LNCaP clone FGC (cell line): ENCODE measurements around the gene ADM2.

ENCODE experiments used
- DNase-seq: peaks from one replicate; pipeline ENCODE4 v3.0.0-alpha.2; 2011; ENCODE audit warnings: low read depth
- H3K4me3 ChIP-seq: 2 replicates; pipeline ENCODE4 v1.5.1; 2011; ENCODE audit warnings: mild to moderate bottlenecking, low read depth, low read length, control low read depth
- TF ChIP-seq, protein P1 (sequence below): IDR thresholded peaks from 2 replicates; pipeline ENCODE4 v1.5.1; 2012; ENCODE audit warnings: mild to moderate bottlenecking; ENCODE audit not compliant: control insufficient read depth, insufficient read depth; ENCODE audit errors: extremely low read depth

Gene ADM2

GRCh38 chr22:50463188-50463900 lies 18.0 kb upstream of the ADM2 start:
- DNase-seq, result no peak
- no peak overlapping the region for H3K4me3 ChIP-seq
- TF ChIP-seq, protein P1, sequence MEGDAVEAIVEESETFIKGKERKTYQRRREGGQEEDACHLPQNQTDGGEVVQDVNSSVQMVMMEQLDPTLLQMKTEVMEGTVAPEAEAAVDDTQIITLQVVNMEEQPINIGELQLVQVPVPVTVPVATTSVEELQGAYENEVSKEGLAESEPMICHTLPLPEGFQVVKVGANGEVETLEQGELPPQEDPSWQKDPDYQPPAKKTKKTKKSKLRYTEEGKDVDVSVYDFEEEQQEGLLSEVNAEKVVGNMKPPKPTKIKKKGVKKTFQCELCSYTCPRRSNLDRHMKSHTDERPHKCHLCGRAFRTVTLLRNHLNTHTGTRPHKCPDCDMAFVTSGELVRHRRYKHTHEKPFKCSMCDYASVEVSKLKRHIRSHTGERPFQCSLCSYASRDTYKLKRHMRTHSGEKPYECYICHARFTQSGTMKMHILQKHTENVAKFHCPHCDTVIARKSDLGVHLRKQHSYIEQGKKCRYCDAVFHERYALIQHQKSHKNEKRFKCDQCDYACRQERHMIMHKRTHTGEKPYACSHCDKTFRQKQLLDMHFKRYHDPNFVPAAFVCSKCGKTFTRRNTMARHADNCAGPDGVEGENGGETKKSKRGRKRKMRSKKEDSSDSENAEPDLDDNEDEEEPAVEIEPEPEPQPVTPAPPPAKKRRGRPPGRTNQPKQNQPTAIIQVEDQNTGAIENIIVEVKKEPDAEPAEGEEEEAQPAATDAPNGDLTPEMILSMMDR, result no peak

GRCh38 chr22:50464451-50464850 lies 16.9 kb upstream of the ADM2 start:
- TF ChIP-seq, protein P1, result no peak
- H3K4me3 ChIP-seq, result no peak overlapping the region
- no peak for DNase-seq

DNA sequence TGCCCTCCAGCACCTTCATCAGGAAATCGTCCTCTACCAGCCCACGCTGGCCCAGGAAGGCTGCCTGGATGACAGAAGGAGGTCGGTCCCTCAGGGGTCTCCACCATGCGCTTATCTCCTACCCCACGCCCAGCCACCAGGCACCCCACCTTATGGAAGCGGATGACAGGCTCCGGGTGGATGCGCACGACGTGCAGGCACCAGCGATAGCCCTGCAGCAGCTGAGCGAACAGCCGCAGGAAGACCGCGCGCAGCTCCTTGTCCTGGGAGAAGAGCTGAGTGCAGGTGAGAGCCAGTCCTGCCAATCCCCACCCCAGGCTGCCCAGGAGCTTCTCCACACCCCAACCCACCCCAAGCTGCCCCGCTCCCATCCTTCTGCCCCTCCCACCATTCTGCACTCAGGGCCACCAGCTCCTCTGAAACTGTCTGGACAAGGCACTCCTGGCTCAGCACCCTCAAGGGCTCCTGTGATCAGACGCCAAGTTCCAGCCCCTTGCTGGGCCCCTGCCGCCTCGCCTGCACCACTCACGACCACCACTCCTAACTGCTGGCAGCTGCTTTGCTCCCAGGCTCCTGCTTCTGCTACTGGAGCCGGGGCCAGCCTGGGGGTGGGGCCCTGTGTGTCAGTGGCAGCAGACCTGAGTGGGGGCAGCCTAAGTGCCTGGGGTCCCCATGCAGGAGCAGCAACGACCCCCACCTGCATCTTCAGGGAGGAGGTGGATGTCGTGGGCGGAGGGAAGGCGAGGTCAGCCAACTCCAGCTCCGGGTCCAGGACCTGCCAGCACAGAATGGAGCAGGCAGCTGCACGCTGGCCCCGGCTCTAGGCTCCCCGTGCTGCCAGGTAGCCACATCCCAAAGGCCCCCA lies 16.0 kb upstream of the ADM2 start:
- DNase-seq, result no peak
- H3K4me3 ChIP-seq, result no peak overlapping the region
- TF ChIP-seq, protein P1, result no peak

DNA sequence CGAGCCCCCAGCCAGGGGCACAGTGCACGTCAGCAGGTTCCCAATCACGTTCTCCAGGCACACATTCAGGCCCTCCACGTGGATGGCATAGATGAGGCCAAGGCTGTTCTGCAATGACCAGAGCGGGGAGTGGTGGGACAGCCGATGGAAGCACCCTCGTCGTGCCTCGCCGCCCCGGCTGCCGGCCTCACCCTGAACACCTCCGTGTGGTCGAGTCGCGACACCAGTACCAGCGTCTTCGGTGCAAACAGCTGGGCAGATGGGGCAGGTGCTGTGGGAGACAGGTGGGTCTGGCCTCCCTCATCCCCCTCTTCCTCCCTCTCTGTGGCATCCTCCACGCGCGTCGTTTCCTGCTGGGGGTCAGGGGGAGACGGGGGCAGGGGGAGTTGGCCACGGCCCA lies 14.0 kb upstream of the ADM2 start:
- no peak overlapping the region for H3K4me3 ChIP-seq
- no peak for DNase-seq
- TF ChIP-seq, protein P1, result no peak

- TF ChIP-seq, protein P1, result no peak
- H3K4me3 ChIP-seq, result no peak overlapping the region
- DNase-seq, result no peak
Measured at GRCh38 chr22:50467773-50468440, 13.4 kb upstream of the ADM2 start.

- no peak for DNase-seq
- H3K4me3 ChIP-seq, result no peak overlapping the region
- TF ChIP-seq, protein P1, result no peak
Measured at GRCh38 chr22:50468626-50469025, 12.7 kb upstream of the ADM2 start.
